Hepatocyte (in vitro differentiated cells): ENCODE data around the gene PLCG1. TPM values are rescaled to one million over a fixed set of nuclear protein-coding genes. Genes with fewer than 3 reads are reported as not detected.

Experiments
- DNase-seq: peaks from one replicate; pipeline ENCODE4 v3.0.0-alpha.2; 2016; ENCODE audit warnings: low spot score
- H2AFZ ChIP-seq: fragments of 200-600 bp; sonication (generic); 2 replicates; pipeline ENCODE4 v1.6.0; 2016; ENCODE audit warnings: antibody characterized with exemption, mild to moderate bottlenecking
- H3K27ac ChIP-seq: fragments of 200-600 bp; sonication (generic); 2 replicates; pipeline ENCODE4 v1.5.1; 2016; ENCODE audit warnings: mild to moderate bottlenecking
- H3K27me3 ChIP-seq: fragments of 200-600 bp; sonication (generic); 2 replicates; pipeline ENCODE4 v1.6.1; 2016
- H3K36me3 ChIP-seq: fragments of 200-600 bp; sonication (generic); replicated peaks from 2 replicates; pipeline ENCODE4 v1.5.1; 2016; ENCODE audit warnings: low read depth; ENCODE audit not compliant: insufficient read depth
- H3K4me1 ChIP-seq: fragments of 200-600 bp; sonication (generic); 2 replicates; pipeline ENCODE4 v1.5.1; 2016; ENCODE audit warnings: mild to moderate bottlenecking, moderate library complexity; ENCODE audit not compliant: insufficient read depth
- H3K4me2 ChIP-seq: fragments of 200-600 bp; sonication (generic); 2 replicates; pipeline ENCODE4 v1.6.0; 2016
- H3K4me3 ChIP-seq: fragments of 200-600 bp; sonication (generic); 2 replicates; pipeline ENCODE4 v1.5.1; 2016; ENCODE audit warnings: mild to moderate bottlenecking
- H3K79me2 ChIP-seq: fragments of 200-600 bp; sonication (generic); 2 replicates; pipeline ENCODE4 v1.6.0; 2017; ENCODE audit warnings: mild to moderate bottlenecking
- H3K9me2 ChIP-seq: fragments of 200-600 bp; sonication (generic); replicated peaks from 2 replicates; pipeline ENCODE4 v1.6.0; 2017; ENCODE audit warnings: mild to moderate bottlenecking; ENCODE audit not compliant: insufficient read depth
- H3K9me3 ChIP-seq: fragments of 200-600 bp; sonication (generic); 2 replicates; pipeline ENCODE4 v1.5.1; 2016; ENCODE audit warnings: low read depth, mild to moderate bottlenecking
- H4K20me1 ChIP-seq: fragments of 200-600 bp; sonication (generic); 2 replicates; pipeline ENCODE4 v1.6.0; 2016; ENCODE audit warnings: mild to moderate bottlenecking; ENCODE audit not compliant: insufficient read depth, poor library complexity, severe bottlenecking
- CTCF ChIP-seq: fragments of 200-600 bp; sonication (generic); IDR thresholded peaks from 2 replicates; pipeline ENCODE4 v1.5.1; 2016; ENCODE audit warnings: antibody characterized with exemption, mild to moderate bottlenecking; ENCODE audit not compliant: poor library complexity
- EZH2 ChIP-seq: fragments of 200-600 bp; sonication (generic); IDR thresholded peaks from 2 replicates; pipeline ENCODE4 v1.6.1; 2016; ENCODE audit warnings: antibody characterized with exemption, mild to moderate bottlenecking, borderline replicate concordance
- EZH2phosphoT487 ChIP-seq: fragments of 200-600 bp; sonication (generic); IDR thresholded peaks from one replicate; pipeline ENCODE4 v1.6.1; 2018; ENCODE audit warnings: antibody characterized with exemption, mild to moderate bottlenecking, low read depth, moderate library complexity; ENCODE audit not compliant: unreplicated experiment, severe bottlenecking
- WGBS: methylation state at CpG from one replicate; pipeline ENCODE4 v1.1.6; 2016; ENCODE audit warnings: low lambda C conversion rate; ENCODE audit errors: missing lambda C conversion rate; 5-methylcytosine and 5-hydroxymethylcytosine counted together
- polyA plus RNA-seq: library from polyadenylated mRNA; unstranded; fragments of >200 nt; fragmentation: Nextera tagmentation; extraction: Ambion mirVana; gene quantifications from 2 replicates; pipeline ENCODE4 v1.2.1, GENCODE V29; 2016
- total RNA-seq: library from RNA; depleted of rRNA; stranded (reverse); fragments of >200 nt; gene quantifications from 2 replicates; pipeline ENCODE4 v1.2.3, GENCODE V29; 2014

The PLCG1 gene
- total and polyA plus RNA-seq, 2 experiments from 2014 or later = 52.7 to 73.2 TPM

- Histone ChIP-seq H3K27me3 (no peaks in the 10 kb centered on the region), H3K4me3 (no peak overlapping the region), H4K20me1 (peaks cover 95% of the 10 kb centered on the region), H3K9me2 (no peaks in the 10 kb centered on the region), H3K27ac (no peak overlapping the region), H2AFZ (no peak overlapping the region), H3K4me2 (no peak overlapping the region), H3K4me1 (peaks cover 19% of the 10 kb centered on the region), H3K36me3 (no peaks in the 10 kb centered on the region), H3K79me2 (peaks cover 98% of the 10 kb centered on the region), H3K9me3 (no peaks in the 10 kb centered on the region)
- WGBS = 85% methylated on average over 5 of the region's 5 CpGs
- no peak for TF ChIP-seq EZH2phosphoT487
- no peak for TF ChIP-seq CTCF
- no peak for TF ChIP-seq EZH2
- DNase-seq = no peak
Observed at GRCh38 chr20:41152108-41152757, 14.9 kb downstream of the PLCG1 start.

- Histone ChIP-seq H3K9me3 (no peaks in the 10 kb centered on the region), H3K79me2 (peaks cover 100% of the 10 kb centered on the region), H3K4me1 (peaks cover 14% of the 10 kb centered on the region), H3K27me3 (no peaks in the 10 kb centered on the region), H3K27ac (no peak overlapping the region), H3K36me3 (no peaks in the 10 kb centered on the region), H3K4me2 (no peak overlapping the region), H3K4me3 (no peak overlapping the region), H4K20me1 (peaks cover 99% of the 10 kb centered on the region), H3K9me2 (no peaks in the 10 kb centered on the region), H2AFZ (no peak overlapping the region)
- WGBS = 86% methylated on average over 8 of the region's 8 CpGs
- DNase-seq = no peak
- TF ChIP-seq EZH2phosphoT487 (no peak), EZH2 (no peak), CTCF (no peak)
Observed at GRCh38 chr20:41154436-41155176, 17.3 kb downstream of the PLCG1 start.

GRCh38 chr20:41155261-41155660 is 17.9 kb downstream of the PLCG1 start:
- no peaks in the 10 kb centered on the region for H3K36me3 ChIP-seq
- no peaks in the 10 kb centered on the region for H3K27me3 ChIP-seq
- WGBS = 85% methylated on average over 7 of the region's 7 CpGs
- H3K27ac ChIP-seq = no peak overlapping the region
- no peak overlapping the region for H3K4me3 ChIP-seq
- no peaks in the 10 kb centered on the region for H3K9me2 ChIP-seq
- no peak overlapping the region for H3K4me2 ChIP-seq
- no peaks in the 10 kb centered on the region for H3K9me3 ChIP-seq
- TF ChIP-seq EZH2 (no peak), EZH2phosphoT487 (no peak), CTCF (no peak)
- no peak overlapping the region for H2AFZ ChIP-seq
- peaks cover 99% of the 10 kb centered on the region for H4K20me1 ChIP-seq
- no peak for DNase-seq
- peaks cover 94% of the 10 kb centered on the region for H3K79me2 ChIP-seq
- peaks cover 10% of the 10 kb centered on the region for H3K4me1 ChIP-seq
